ENCODE measurements around the gene CD14.

GRCh38 chr5:140633021-140633471, at the start of gene CD14:
- no peak for TF ChIP-seq CTCF (IDR thresholded peaks at IDR 0.05; ENCODE audit: poor library complexity)
- TF ChIP-seq EZH2phosphoT487 (IDR thresholded peaks at IDR 0.05; ENCODE audit: low read depth, severe bottlenecking, unreplicated experiment), result no peak
